NCI-H82 treated with DMSO at 0.1 percent for 48 hours (cell line): ENCODE data around the gene TM4SF4.
A peak's percentile ranks its signal among the peaks of the same experiment; 100 is the strongest.

Experiments
- DNase-seq: peaks from one replicate; lab custom pipeline; 2025; ENCODE audit not compliant: unreplicated experiment; lab: John Stamatoyannopoulos, UW

TM4SF4 gene

GRCh38 chr3:149511040-149511626 lies 36.6 kb downstream of the TM4SF4 start:
- no peak for DNase-seq

- DNase-seq = peak; percentile 56
These were observed 37.7 kb downstream of the TM4SF4 start for GRCh38 chr3:149512073-149512782.

GRCh38 chr3:149514471-149514870 lies 40.0 kb downstream of the TM4SF4 start:
- DNase-seq = no peak

GRCh38 chr3:149515249-149515648 lies 40.8 kb downstream of the TM4SF4 start:
- DNase-seq = no peak

GRCh38 chr3:149516920-149517319 lies 42.4 kb downstream of the TM4SF4 start:
- no peak for DNase-seq

GRCh38 chr3:149519912-149520311 lies 45.4 kb downstream of the TM4SF4 start:
- DNase-seq = no peak

GRCh38 chr3:149523512-149524299 lies 49.2 kb downstream of the TM4SF4 start:
- no peak for DNase-seq

GRCh38 chr3:149527531-149528339 lies 53.2 kb downstream of the TM4SF4 start:
- DNase-seq = no peak

- no peak for DNase-seq
These were observed 53.8 kb downstream of the TM4SF4 start for GRCh38 chr3:149528340-149528650.

GRCh38 chr3:149529099-149529498 lies 54.6 kb downstream of the TM4SF4 start:
- DNase-seq = no peak

GRCh38 chr3:149532489-149533180 lies 58.1 kb downstream of the TM4SF4 start:
- DNase-seq = no peak

GRCh38 chr3:149534082-149534481 lies 59.6 kb downstream of the TM4SF4 start:
- no peak for DNase-seq

GRCh38 chr3:149534671-149535332 lies 60.3 kb downstream of the TM4SF4 start:
- DNase-seq = no peak

GRCh38 chr3:149535333-149535685 lies 60.8 kb downstream of the TM4SF4 start:
- no peak for DNase-seq

GRCh38 chr3:149536429-149536828 lies 61.9 kb downstream of the TM4SF4 start:
- no peak for DNase-seq

- DNase-seq = no peak
These were observed 63.9 kb downstream of the TM4SF4 start for GRCh38 chr3:149538371-149538770.

- no peak for DNase-seq
These were observed 66.6 kb downstream of the TM4SF4 start for GRCh38 chr3:149541091-149541491.

GRCh38 chr3:149542375-149543312 lies 68.1 kb downstream of the TM4SF4 start:
- no peak for DNase-seq

- DNase-seq = no peak
These were observed 70.6 kb downstream of the TM4SF4 start for GRCh38 chr3:149545049-149545448.
